HepG2 (cell line): ENCODE measurements around the gene CAPZB. TPM values are rescaled to one million over a fixed set of nuclear protein-coding genes. Genes with fewer than 3 reads are reported as not detected.

Experiments used
- AHR ChIP-seq: IDR thresholded peaks from 2 replicates; pipeline ENCODE4 v1.6.1; 2018; ENCODE audit warnings: missing genetic modification reagents, missing compliant biosample characterization
- MEIS2 ChIP-seq: sonication (generic); formaldehyde crosslinking; IDR thresholded peaks from 2 replicates; pipeline ENCODE4 v1.9.0; 2021; ENCODE audit warnings: mild to moderate bottlenecking, missing genetic modification reagents
- ZNF274 ChIP-seq: sonication (generic); formaldehyde crosslinking; IDR thresholded peaks from 2 replicates; pipeline ENCODE4 v1.5.1; 2020; ENCODE audit warnings: mild to moderate bottlenecking, missing genetic modification reagents
- ZNF441 ChIP-seq: sonication (generic); formaldehyde crosslinking; IDR thresholded peaks from 2 replicates; pipeline ENCODE4 v1.7.0; 2021; ENCODE audit warnings: missing genetic modification reagents, borderline replicate concordance
- ZNF543 ChIP-seq: sonication (generic); formaldehyde crosslinking; IDR thresholded peaks from 2 replicates; pipeline ENCODE4 v1.4.0; 2020; ENCODE audit warnings: mild to moderate bottlenecking, missing genetic modification reagents
- ZNF713 ChIP-seq: sonication (generic); formaldehyde crosslinking; IDR thresholded peaks from 2 replicates; pipeline ENCODE4 v1.4.0; 2020; ENCODE audit warnings: mild to moderate bottlenecking, missing genetic modification reagents
- polyA plus RNA-seq, 8 experiments: library from polyadenylated mRNA; depleted of rRNA in 3 of 8; stranded (reverse) in 7 of 8; unstranded in 1 of 8; fragments of >200 nt; fragmentation: Illumina TruSeq in 4 of 8; extraction: Trizol in 4 of 8; gene quantifications; 2 replicates each; pipeline versions ENCODE4 v1.2.1 to v1.2.3, GENCODE V29; 2011 to 2016; ENCODE audit warnings: low read depth in 4 of 8, missing spikeins in 1 of 8, mixed read lengths in 1 of 8; ENCODE audit not compliant: insufficient read depth in 1 of 8
- total RNA-seq, 5 experiments: library from RNA; depleted of rRNA; stranded (reverse); fragments of >200 nt; fragmentation: Illumina TruSeq; extraction: Trizol; gene quantifications; 2 replicates each; pipeline ENCODE4 v1.2.3, GENCODE V29; 2016; ENCODE audit warnings: low read depth in 1 of 5
- TF ChIP-seq, protein P1 (sequence below): sonication (generic); formaldehyde crosslinking; IDR thresholded peaks from 2 replicates; pipeline ENCODE4 v1.5.1; 2020; ENCODE audit warnings: missing genetic modification reagents, mild to moderate bottlenecking, borderline replicate concordance
- TF ChIP-seq, protein P2 (sequence below): sonication (generic); formaldehyde crosslinking; IDR thresholded peaks from 2 replicates; pipeline ENCODE4 v1.5.0; 2020; ENCODE audit warnings: mild to moderate bottlenecking, missing genetic modification reagents
- TF ChIP-seq, protein P3 (sequence below): sonication (generic); formaldehyde crosslinking; IDR thresholded peaks from 2 replicates; pipeline ENCODE4 v1.9.0; 2021; ENCODE audit warnings: missing genetic modification reagents, mild to moderate bottlenecking, borderline replicate concordance
- TF ChIP-seq, protein P4 (sequence below): sonication (generic); formaldehyde crosslinking; IDR thresholded peaks from 2 replicates; pipeline ENCODE4 v1.4.0; 2020; ENCODE audit warnings: mild to moderate bottlenecking, missing genetic modification reagents

CAPZB gene
- total and polyA plus RNA-seq, 2 of the 13 experiments (the other 11 are each of a cell fraction or from before 2014, with no cell fraction given) = 58.9 to 76.9 TPM

DNA sequence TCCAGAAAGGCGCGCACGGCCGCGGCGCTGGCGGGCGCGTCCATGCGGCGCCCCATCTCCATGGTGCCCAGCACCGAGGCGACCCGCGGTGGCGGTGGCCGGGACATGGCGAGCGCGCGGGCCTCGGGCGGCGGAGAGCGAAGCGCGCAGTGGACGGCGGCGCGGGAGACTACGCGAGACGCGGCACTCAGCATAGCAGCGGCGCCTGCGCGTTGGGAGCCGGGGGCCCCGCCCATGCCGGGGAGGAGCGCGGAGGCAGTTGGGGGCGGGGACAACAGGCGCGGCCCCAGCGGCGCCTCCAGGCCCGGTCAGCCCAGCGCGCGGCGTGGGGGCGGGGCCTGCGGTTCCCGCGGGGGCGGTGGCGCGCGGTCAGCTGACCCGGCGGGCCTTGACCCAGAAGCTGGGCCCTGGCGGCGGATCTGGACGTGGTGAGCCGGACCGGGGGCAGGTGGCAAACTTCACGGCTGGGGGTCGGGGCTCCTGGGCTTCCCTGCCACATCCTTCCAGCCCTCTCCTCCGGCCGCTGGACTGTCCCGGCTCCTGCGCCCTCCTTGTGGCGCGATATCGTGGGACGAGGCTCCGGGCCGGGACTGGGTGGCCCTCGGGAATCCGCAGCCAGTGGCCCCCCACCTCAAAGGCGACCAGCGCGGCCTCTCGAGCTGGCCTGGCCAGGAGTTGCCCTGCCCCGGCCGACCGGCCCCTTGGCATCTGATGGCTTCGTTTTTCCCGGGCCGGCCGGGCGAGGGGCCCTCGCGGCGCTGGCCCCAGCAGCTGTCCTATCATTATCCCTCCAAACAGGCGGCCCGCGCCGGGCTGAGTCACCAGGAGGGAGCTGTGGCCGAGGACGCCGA lies 173.2 kb downstream of the CAPZB start, which contains the start of the genes AKR7A2 and SLC66A1 (continued):
- TF ChIP-seq, protein P1, sequence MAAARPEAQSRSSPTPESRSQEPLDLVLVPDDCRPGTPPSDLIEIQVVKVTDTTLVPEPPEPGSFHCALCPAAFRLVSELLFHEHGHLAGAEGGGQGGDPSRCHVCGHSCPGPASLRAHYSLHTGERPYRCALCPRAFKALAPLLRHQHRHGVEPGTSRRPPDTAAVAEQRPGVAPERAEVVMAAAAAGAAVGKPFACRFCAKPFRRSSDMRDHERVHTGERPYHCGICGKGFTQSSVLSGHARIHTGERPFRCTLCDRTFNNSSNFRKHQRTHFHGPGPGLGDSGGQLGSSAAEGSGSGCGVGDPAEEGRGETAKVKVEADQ (CRISPR knock-in tag) = peak; percentile 64; the same call in 1 of the 2 replicates
- TF ChIP-seq ZNF274 (CRISPR knock-in tag) = peak; percentile 57
- TF ChIP-seq, protein P2, sequence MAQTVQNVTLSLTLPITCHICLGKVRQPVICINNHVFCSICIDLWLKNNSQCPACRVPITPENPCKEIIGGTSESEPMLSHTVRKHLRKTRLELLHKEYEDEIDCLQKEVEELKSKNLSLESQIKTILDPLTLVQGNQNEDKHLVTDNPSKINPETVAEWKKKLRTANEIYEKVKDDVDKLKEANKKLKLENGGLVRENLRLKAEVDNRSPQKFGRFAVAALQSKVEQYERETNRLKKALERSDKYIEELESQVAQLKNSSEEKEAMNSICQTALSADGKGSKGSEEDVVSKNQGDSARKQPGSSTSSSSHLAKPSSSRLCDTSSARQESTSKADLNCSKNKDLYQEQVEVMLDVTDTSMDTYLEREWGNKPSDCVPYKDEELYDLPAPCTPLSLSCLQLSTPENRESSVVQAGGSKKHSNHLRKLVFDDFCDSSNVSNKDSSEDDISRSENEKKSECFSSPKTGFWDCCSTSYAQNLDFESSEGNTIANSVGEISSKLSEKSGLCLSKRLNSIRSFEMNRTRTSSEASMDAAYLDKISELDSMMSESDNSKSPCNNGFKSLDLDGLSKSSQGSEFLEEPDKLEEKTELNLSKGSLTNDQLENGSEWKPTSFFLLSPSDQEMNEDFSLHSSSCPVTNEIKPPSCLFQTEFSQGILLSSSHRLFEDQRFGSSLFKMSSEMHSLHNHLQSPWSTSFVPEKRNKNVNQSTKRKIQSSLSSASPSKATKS (CRISPR knock-in tag) = no peak
- no peak for TF ChIP-seq ZNF543 (CRISPR knock-in tag)
- peak; percentile 67; the same call in 1 of the 2 replicates for TF ChIP-seq AHR (CRISPR knock-in tag)
- TF ChIP-seq, protein P3, sequence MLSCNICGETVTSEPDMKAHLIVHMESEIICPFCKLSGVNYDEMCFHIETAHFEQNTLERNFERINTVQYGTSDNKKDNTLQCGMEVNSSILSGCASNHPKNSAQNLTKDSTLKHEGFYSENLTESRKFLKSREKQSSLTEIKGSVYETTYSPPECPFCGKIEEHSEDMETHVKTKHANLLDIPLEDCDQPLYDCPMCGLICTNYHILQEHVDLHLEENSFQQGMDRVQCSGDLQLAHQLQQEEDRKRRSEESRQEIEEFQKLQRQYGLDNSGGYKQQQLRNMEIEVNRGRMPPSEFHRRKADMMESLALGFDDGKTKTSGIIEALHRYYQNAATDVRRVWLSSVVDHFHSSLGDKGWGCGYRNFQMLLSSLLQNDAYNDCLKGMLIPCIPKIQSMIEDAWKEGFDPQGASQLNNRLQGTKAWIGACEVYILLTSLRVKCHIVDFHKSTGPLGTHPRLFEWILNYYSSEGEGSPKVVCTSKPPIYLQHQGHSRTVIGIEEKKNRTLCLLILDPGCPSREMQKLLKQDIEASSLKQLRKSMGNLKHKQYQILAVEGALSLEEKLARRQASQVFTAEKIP (CRISPR knock-in tag) = no peak
- peak; percentile 77 for TF ChIP-seq ZNF441
- 0 out of 2 replicates have a peak, but pooled peaks have one; percentile 3 for TF ChIP-seq ZNF713 (CRISPR knock-in tag)
- peak; percentile 20; the same call in 1 of the 2 replicates for TF ChIP-seq MEIS2 (CRISPR knock-in tag)
- TF ChIP-seq, protein P4, sequence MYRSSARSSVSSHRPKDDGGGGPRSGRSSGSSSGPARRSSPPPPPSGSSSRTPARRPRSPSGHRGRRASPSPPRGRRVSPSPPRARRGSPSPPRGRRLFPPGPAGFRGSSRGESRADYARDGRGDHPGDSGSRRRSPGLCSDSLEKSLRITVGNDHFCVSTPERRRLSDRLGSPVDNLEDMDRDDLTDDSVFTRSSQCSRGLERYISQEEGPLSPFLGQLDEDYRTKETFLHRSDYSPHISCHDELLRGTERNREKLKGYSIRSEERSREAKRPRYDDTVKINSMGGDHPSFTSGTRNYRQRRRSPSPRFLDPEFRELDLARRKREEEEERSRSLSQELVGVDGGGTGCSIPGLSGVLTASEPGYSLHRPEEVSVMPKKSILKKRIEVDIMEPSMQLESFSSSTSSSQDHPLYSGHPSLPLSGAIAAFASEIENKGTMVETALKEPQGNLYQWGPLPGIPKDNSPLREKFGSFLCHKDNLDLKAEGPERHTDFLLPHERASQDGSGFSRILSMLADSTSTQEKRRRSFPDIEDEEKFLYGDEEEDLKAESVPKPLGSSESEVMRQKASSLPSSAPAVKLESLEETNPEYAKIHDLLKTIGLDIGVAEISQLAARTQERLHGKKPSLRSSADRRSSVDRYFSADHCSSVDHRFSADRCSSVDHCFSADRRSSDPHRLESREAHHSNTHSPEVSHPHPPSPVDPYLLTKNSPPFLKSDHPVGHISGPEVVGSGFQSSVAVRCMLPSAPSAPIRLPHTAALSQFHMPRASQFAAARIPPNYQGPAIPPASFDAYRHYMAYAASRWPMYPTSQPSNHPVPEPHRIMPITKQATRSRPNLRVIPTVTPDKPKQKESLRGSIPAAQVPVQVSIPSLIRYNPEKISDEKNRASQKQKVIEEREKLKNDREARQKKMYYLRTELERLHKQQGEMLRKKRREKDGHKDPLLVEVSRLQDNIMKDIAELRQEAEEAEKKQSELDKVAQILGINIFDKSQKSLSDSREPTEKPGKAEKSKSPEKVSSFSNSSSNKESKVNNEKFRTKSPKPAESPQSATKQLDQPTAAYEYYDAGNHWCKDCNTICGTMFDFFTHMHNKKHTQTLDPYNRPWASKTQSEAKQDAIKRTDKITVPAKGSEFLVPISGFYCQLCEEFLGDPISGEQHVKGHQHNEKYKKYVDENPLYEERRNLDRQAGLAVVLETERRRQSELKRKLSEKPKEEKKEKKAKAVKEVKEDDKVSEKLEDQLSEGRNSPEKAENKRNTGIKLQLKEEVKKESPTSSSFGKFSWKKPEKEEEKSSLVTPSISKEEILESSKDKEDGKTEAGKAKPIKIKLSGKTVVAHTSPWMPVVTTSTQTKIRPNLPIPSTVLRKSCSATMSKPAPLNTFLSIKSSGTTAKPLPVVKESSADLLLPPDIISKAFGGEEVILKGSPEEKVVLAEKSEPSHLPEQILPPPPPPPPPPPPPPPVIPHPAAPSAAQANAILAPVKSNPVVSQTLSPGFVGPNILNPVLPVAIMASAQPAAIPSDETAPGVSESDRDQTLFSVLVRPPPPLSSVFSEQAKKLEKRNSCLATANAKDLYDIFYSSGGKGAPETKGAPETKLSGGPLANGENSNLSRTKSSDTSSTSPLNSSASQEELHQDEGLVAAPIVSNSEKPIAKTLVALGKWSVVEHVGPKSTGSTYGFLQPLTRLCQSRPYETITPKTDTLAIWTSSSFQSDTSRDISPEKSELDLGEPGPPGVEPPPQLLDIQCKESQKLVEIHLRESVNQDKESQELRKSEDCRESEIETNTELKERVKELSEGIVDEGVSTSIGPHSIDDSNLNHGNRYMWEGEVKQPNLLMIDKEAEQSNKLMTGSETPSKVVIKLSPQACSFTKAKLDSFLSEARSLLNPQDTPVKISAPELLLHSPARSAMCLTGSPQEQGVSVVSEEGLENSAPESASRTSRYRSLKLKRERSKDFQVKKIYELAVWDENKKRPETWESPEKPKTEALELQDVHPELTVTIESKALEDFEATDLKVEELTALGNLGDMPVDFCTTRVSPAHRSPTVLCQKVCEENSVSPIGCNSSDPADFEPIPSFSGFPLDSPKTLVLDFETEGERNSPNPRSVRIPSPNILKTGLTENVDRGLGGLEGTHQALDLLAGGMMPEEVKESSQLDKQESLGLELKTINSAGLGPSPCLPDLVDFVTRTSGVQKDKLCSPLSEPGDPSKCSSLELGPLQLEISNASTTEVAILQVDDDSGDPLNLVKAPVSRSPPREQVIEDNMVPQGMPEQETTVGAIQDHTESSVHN (CRISPR knock-in tag) = no peak
